ENCODE measurements around the gene C3orf52.

DNA sequence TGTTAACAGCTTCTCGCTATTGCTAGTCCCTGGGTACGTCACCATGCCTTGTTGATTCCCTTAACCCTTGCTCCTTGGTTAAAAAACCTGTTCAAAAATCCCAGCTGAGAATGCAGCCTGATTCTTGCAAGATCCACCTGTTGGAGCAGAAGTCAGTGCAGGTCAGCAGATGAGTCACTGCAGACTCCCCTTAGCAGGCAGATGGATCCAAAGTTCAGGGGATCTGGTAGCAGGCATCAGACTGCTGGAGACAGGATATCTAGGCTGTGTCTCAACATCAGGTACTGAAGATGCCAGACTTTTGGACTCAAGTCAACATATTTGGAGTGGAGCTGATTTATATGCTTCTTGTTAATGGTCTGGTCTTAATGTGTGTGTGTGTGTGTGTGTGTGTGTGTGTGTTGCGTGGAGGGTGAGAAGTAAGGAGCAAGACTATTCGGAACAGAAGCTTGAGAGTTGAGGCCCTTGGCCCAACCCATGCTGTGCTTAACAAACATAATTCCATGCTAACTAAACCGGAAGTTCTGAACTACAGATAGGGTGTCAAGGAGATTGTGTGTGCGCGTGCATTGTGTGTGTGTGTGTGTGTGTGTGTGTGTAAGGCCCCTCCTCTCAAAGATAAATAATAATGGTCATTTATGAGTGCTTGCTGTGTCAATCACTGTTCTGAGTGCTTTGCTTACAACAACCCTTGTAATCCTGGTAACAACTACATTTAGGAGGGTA lies 1.0 kb upstream of the C3orf52 start:
- TF ChIP-seq, protein P1, sequence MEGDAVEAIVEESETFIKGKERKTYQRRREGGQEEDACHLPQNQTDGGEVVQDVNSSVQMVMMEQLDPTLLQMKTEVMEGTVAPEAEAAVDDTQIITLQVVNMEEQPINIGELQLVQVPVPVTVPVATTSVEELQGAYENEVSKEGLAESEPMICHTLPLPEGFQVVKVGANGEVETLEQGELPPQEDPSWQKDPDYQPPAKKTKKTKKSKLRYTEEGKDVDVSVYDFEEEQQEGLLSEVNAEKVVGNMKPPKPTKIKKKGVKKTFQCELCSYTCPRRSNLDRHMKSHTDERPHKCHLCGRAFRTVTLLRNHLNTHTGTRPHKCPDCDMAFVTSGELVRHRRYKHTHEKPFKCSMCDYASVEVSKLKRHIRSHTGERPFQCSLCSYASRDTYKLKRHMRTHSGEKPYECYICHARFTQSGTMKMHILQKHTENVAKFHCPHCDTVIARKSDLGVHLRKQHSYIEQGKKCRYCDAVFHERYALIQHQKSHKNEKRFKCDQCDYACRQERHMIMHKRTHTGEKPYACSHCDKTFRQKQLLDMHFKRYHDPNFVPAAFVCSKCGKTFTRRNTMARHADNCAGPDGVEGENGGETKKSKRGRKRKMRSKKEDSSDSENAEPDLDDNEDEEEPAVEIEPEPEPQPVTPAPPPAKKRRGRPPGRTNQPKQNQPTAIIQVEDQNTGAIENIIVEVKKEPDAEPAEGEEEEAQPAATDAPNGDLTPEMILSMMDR (IDR thresholded peaks at IDR 0.05), result no peak
- no peak for TF ChIP-seq POLR2AphosphoS5 (IDR thresholded peaks at IDR 0.05; ENCODE audit: insufficient read depth in 1 of 2, low read depth in 1 of 2)
- TF ChIP-seq POLR2A (IDR thresholded peaks at IDR 0.05), result no peak
